LNCaP clone FGC (cell line): ENCODE data around the gene RNF212.
A peak's percentile ranks its signal among the peaks of the same experiment; 100 is the strongest.

Source experiments
- DNase-seq: peaks from one replicate; pipeline ENCODE4 v3.0.0-alpha.2; 2011; ENCODE audit warnings: low read depth
- H3K4me3 ChIP-seq: 2 replicates; pipeline ENCODE4 v1.5.1; 2011; ENCODE audit warnings: mild to moderate bottlenecking, low read depth, low read length, control low read depth
- CTCF ChIP-seq: IDR thresholded peaks from 2 replicates; pipeline ENCODE4 v1.5.1; 2012; ENCODE audit warnings: mild to moderate bottlenecking; ENCODE audit not compliant: control insufficient read depth, insufficient read depth; ENCODE audit errors: extremely low read depth

Gene RNF212

GRCh38 chr4:1039493-1040343 is 73.6 kb downstream of the RNF212 start:
- H3K4me3 ChIP-seq: no peak overlapping the region
- TF ChIP-seq CTCF: no peak
- peak; percentile 17 for DNase-seq

GRCh38 chr4:1038948-1039492 is 74.3 kb downstream of the RNF212 start:
- DNase-seq: peak; percentile 33
- H3K4me3 ChIP-seq: no peak overlapping the region
- TF ChIP-seq CTCF: no peak

- no peak for TF ChIP-seq CTCF
- H3K4me3 ChIP-seq: no peak overlapping the region
- DNase-seq: no peak
Measured at GRCh38 chr4:1036976-1037810, 76.2 kb downstream of the RNF212 start.

- no peak for TF ChIP-seq CTCF
- DNase-seq: no peak
- no peak overlapping the region for H3K4me3 ChIP-seq
Measured at GRCh38 chr4:1036095-1036494, 77.3 kb downstream of the RNF212 start.

- H3K4me3 ChIP-seq: no peak overlapping the region
- DNase-seq: no peak
- TF ChIP-seq CTCF: no peak
Measured at GRCh38 chr4:1035510-1035909, 77.9 kb downstream of the RNF212 start.

- no peak overlapping the region for H3K4me3 ChIP-seq
- no peak for TF ChIP-seq CTCF
- DNase-seq: no peak
Measured at GRCh38 chr4:1033840-1034551, 79.4 kb downstream of the RNF212 start.
